ENCODE results near the gene SGCA.

SGCA gene

DNA sequence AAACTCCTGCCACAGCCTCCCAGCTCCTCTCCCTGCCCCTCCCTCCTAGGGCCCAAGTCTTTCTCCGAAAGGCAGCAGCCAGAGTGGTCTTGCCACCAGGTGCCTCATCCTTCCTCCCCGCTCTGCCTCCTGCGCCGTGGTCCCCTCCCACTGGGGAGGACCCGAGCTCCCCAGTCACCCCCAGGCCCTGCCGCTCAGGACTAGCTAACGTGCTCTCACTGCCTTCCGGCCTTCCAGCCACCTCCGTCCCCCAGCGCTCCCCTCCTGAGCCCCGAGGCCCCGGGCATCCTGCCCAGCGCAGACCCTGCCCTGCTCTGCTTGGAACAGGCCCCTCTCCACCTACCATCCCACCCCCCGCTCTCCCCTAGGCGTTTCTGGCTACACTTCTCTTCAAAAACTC lies 55.0 kb downstream of the SGCA start:
- Histone ChIP-seq H3K9me2 (replicated peaks; ENCODE audit: insufficient read depth, low read length) (no peaks in the 10 kb centered on the region), H3K9me3 (replicated peaks; ENCODE audit: insufficient read depth, low read length) (no peaks in the 10 kb centered on the region), H3K4me1 (ENCODE audit: low read length) (peaks cover 7% of the 10 kb centered on the region; the same call in 1 of the 2 replicates), H3K9ac (ENCODE audit: low read length) (no peak overlapping the region), H4K20me1 (ENCODE audit: insufficient read depth, low read length) (no peaks in the 10 kb centered on the region), H3K4me3 (ENCODE audit: low read length) (no peak overlapping the region), H3K27me3 (replicated peaks; ENCODE audit: insufficient read depth, low read length) (no peaks in the 10 kb centered on the region), H3K27ac (ENCODE audit: low read length) (no peak overlapping the region), H3K79me2 (ENCODE audit: low read length) (no peaks in the 10 kb centered on the region), H3F3A (ENCODE audit: insufficient read depth, low read length) (no peaks in the 10 kb centered on the region), H2AFZ (ENCODE audit: low read length) (no peak overlapping the region), H3K4me2 (ENCODE audit: low read depth, low read length) (no peak overlapping the region), H3K36me3 (replicated peaks; ENCODE audit: insufficient read depth, low read length) (no peaks in the 10 kb centered on the region)
- TF ChIP-seq, protein P1, sequence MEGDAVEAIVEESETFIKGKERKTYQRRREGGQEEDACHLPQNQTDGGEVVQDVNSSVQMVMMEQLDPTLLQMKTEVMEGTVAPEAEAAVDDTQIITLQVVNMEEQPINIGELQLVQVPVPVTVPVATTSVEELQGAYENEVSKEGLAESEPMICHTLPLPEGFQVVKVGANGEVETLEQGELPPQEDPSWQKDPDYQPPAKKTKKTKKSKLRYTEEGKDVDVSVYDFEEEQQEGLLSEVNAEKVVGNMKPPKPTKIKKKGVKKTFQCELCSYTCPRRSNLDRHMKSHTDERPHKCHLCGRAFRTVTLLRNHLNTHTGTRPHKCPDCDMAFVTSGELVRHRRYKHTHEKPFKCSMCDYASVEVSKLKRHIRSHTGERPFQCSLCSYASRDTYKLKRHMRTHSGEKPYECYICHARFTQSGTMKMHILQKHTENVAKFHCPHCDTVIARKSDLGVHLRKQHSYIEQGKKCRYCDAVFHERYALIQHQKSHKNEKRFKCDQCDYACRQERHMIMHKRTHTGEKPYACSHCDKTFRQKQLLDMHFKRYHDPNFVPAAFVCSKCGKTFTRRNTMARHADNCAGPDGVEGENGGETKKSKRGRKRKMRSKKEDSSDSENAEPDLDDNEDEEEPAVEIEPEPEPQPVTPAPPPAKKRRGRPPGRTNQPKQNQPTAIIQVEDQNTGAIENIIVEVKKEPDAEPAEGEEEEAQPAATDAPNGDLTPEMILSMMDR (IDR thresholded peaks at IDR 0.05; ENCODE audit: low read length): no peak
- no peak for TF ChIP-seq EZH2phosphoT487 (IDR thresholded peaks at IDR 0.05; ENCODE audit: low read length)
- no peak for TF ChIP-seq EZH2 (optimal IDR thresholded peaks at IDR 0.05; ENCODE audit: low read depth, low read length)
- DNase-seq: no peak

DNA sequence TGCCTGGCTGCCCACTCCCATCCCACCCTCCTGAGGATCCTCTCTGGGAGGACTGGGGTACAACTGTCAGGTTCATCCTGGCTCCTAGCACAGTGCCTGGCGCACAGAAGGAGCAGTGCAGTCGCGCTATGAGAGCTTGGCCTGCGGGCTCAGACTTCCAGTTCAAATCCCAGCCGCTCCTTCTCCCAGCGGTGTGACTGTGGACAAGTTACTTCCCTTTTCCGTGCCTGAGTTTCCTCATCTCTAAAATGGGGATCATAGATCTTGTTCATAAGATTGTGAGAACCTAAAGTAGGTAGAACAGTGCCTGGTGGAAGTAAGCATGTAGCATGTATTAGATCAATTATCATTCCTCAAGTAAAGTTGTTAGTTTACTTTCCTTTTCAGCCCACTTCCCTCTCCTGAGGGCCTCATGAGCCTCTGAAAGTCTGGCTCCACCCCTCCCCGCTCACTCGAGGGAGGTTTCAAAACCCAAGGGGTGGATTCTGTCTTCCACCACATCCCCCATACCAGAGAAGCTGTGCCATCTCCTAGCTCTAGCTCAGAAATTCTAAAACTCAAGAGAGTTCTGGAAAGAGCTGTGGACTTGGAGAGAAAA lies 55.6 kb downstream of the SGCA start:
- H3K4me1 ChIP-seq (ENCODE audit: low read length): peaks cover 7% of the 10 kb centered on the region; the same call in 1 of the 2 replicates
- TF ChIP-seq, protein P1 (IDR thresholded peaks at IDR 0.05; ENCODE audit: low read length): no peak
- TF ChIP-seq EZH2phosphoT487 (IDR thresholded peaks at IDR 0.05; ENCODE audit: low read length) (no peak), EZH2 (optimal IDR thresholded peaks at IDR 0.05; ENCODE audit: low read depth, low read length) (no peak)
- peak overlapping the region; percentile 58 for H2AFZ ChIP-seq (ENCODE audit: low read length)
- H3F3A ChIP-seq (ENCODE audit: insufficient read depth, low read length): no peaks in the 10 kb centered on the region
- no peaks in the 10 kb centered on the region for H3K36me3 ChIP-seq (replicated peaks; ENCODE audit: insufficient read depth, low read length)
- no peak overlapping the region for H3K9ac ChIP-seq (ENCODE audit: low read length)
- no peaks in the 10 kb centered on the region for H3K79me2 ChIP-seq (ENCODE audit: low read length)
- H3K27ac ChIP-seq (ENCODE audit: low read length): no peak overlapping the region
- H4K20me1 ChIP-seq (ENCODE audit: insufficient read depth, low read length): no peaks in the 10 kb centered on the region
- no peaks in the 10 kb centered on the region for H3K9me3 ChIP-seq (replicated peaks; ENCODE audit: insufficient read depth, low read length)
- peak overlapping the region; percentile 41; the same call in 1 of the 2 replicates for H3K4me2 ChIP-seq (ENCODE audit: low read depth, low read length)
- peak; percentile 20 for DNase-seq
- H3K27me3 ChIP-seq (replicated peaks; ENCODE audit: insufficient read depth, low read length): no peaks in the 10 kb centered on the region
- H3K4me3 ChIP-seq (ENCODE audit: low read length): no peak overlapping the region
- H3K9me2 ChIP-seq (replicated peaks; ENCODE audit: insufficient read depth, low read length): no peaks in the 10 kb centered on the region

GRCh38 chr17:50221864-50222545 lies 56.2 kb downstream of the SGCA start:
- no peaks in the 10 kb centered on the region for H3K36me3 ChIP-seq (replicated peaks; ENCODE audit: insufficient read depth, low read length)
- H4K20me1 ChIP-seq (ENCODE audit: insufficient read depth, low read length): no peaks in the 10 kb centered on the region
- no peak overlapping the region for H3K9ac ChIP-seq (ENCODE audit: low read length)
- no peak for DNase-seq
- H3K79me2 ChIP-seq (ENCODE audit: low read length): no peaks in the 10 kb centered on the region
- TF ChIP-seq, protein P1 (IDR thresholded peaks at IDR 0.05; ENCODE audit: low read length): no peak
- no peak for TF ChIP-seq EZH2phosphoT487 (IDR thresholded peaks at IDR 0.05; ENCODE audit: low read length)
- no peak for TF ChIP-seq EZH2 (optimal IDR thresholded peaks at IDR 0.05; ENCODE audit: low read depth, low read length)
- H2AFZ ChIP-seq (ENCODE audit: low read length): no peak overlapping the region
- peaks cover 7% of the 10 kb centered on the region; the same call in 1 of the 2 replicates for H3K4me1 ChIP-seq (ENCODE audit: low read length)
- H3F3A ChIP-seq (ENCODE audit: insufficient read depth, low read length): no peaks in the 10 kb centered on the region
- peak overlapping the region; percentile 41; the same call in 1 of the 2 replicates for H3K4me2 ChIP-seq (ENCODE audit: low read depth, low read length)
- 0 out of 2 replicates have a peak, but pooled peaks cover 2% of the 10 kb centered on the region for H3K27me3 ChIP-seq (replicated peaks; ENCODE audit: insufficient read depth, low read length)
- H3K9me2 ChIP-seq (replicated peaks; ENCODE audit: insufficient read depth, low read length): no peaks in the 10 kb centered on the region
- H3K4me3 ChIP-seq (ENCODE audit: low read length): no peak overlapping the region
- no peaks in the 10 kb centered on the region for H3K9me3 ChIP-seq (replicated peaks; ENCODE audit: insufficient read depth, low read length)
- H3K27ac ChIP-seq (ENCODE audit: low read length): no peak overlapping the region

Data from MM.1S (cell line).